Left lung (tissue), 10 donors: ENCODE measurements around the gene GALNT10. TPM values are rescaled to one million over a fixed set of nuclear protein-coding genes. Genes with fewer than 3 reads are reported as not detected.

Experiments used
- ATAC-seq: fragments of 200-7000 bp; cut with Tn5 transposase; one replicate; pipeline ENCODE4 v1.9.1; 2020; ENCODE audit warnings: moderate library complexity
- DNase-seq, 4 donors: peaks; one replicate each; pipeline ENCODE4 v3.0.0-alpha.2; 2013 to 2020
- H3K27ac ChIP-seq, 2 donors: fragments of 200-600 bp; sonication (generic) in 1 of 2; one replicate each; pipeline versions ENCODE4 v1.5.0 to v1.8.0; 2020 to 2021
- H3K27me3 ChIP-seq, 2 donors: fragments of 200-600 bp; sonication (generic) in 1 of 2; one replicate each; pipeline versions ENCODE4 v1.5.0 to v1.8.0; 2020 to 2021
- H3K36me3 ChIP-seq, 2 donors: fragments of 200-600 bp; sonication (generic) in 1 of 2; one replicate each; pipeline versions ENCODE4 v1.5.0 to v1.8.0; 2020 to 2021
- H3K4me1 ChIP-seq, 2 donors: fragments of 200-600 bp; one replicate each; pipeline ENCODE4 v1.8.0; 2021
- H3K4me3 ChIP-seq, 2 donors: fragments of 200-600 bp; sonication (generic) in 1 of 2; one replicate each; pipeline versions ENCODE4 v1.5.0 to v1.8.0; 2020 to 2021; ENCODE audit warnings: mild to moderate bottlenecking in 1 of 2
- H3K9me3 ChIP-seq, 2 donors: fragments of 200-600 bp; sonication (generic) in 1 of 2; one replicate each; pipeline versions ENCODE4 v1.5.0 to v1.8.0; 2020 to 2021
- CTCF ChIP-seq, 2 donors: fragments of 200-600 bp; sonication (generic) in 1 of 2; IDR thresholded peaks; one replicate each; pipeline versions ENCODE4 v1.5.0 to v1.8.0; 2021; ENCODE audit warnings: antibody characterized with exemption in 2 of 2
- intact Hi-C, 2 donors: fragments of 100-400 bp; cut with DNase I; formaldehyde crosslinking; loops; one replicate each; pipeline versions ENCODE4 v1.11.2 to v1.14.2; 2022
- polyA plus RNA-seq, 6 donors: library from polyadenylated mRNA; unstranded; fragments of 120-200 nt; gene quantifications; one replicate each; pipeline ENCODE4 v1.2.1, GENCODE V29; 2013; ENCODE audit not compliant: insufficient read length in 6 of 6
- total RNA-seq, 2 donors: library from RNA; stranded (reverse); fragmentation: NEBNext Ultra II Directional; extraction: Animal tissue kit (Norgen Biotek cat#: 25700); gene quantifications; one replicate each; pipeline ENCODE4 v1.2.1, GENCODE V29; 2021
- donor health status: DM: no; HTN: yes; CAD: no.
- donor health status: DM: no; HTN: no; CAD: no.

Gene GALNT10
- total and polyA plus RNA-seq, 8 donors, result 21.2 to 117 (median 25.7) TPM

- no peak overlapping the region for H3K27ac ChIP-seq
- intact Hi-C loops, result no loop called here
- no peak for TF ChIP-seq CTCF (IDR thresholded peaks at IDR 0.05)
- no peak overlapping the region for H3K4me3 ChIP-seq
- H3K36me3 ChIP-seq, result peaks cover 0 to 9% of the 10 kb centered on the region in 2 donors
- no peaks in the 10 kb centered on the region for H3K27me3 ChIP-seq
- H3K9me3 ChIP-seq, result no peaks in the 10 kb centered on the region
- ATAC-seq (no peak), DNase-seq (no peak)
- peaks cover 0 to 10% of the 10 kb centered on the region in 2 donors for H3K4me1 ChIP-seq
Measured at GRCh38 chr5:154207204-154207603, 16.7 kb downstream of the GALNT10 start.

- peaks cover 0 to 16% of the 10 kb centered on the region in 2 donors for H3K4me1 ChIP-seq
- TF ChIP-seq CTCF (IDR thresholded peaks at IDR 0.05), result no peak
- intact Hi-C loops, result no loop called here
- no peak for DNase-seq
- no peak for ATAC-seq
- no peaks in the 10 kb centered on the region for H3K9me3 ChIP-seq
- no peak overlapping the region for H3K4me3 ChIP-seq
- peaks cover 0 to 9% of the 10 kb centered on the region in 2 donors for H3K36me3 ChIP-seq
- H3K27me3 ChIP-seq, result no peaks in the 10 kb centered on the region
- H3K27ac ChIP-seq, result no peak overlapping the region
Measured at GRCh38 chr5:154209591-154210081, 19.1 kb downstream of the GALNT10 start.

- Histone ChIP-seq H3K36me3 (peaks cover 0 to 9% of the 10 kb centered on the region in 2 donors), H3K4me3 (no peak overlapping the region), H3K9me3 (no peaks in the 10 kb centered on the region), H3K4me1 (peaks cover 0 to 21% of the 10 kb centered on the region in 2 donors), H3K27ac (no peak overlapping the region), H3K27me3 (no peaks in the 10 kb centered on the region)
- ATAC-seq (no peak), DNase-seq (no peak)
- no peak for TF ChIP-seq CTCF (IDR thresholded peaks at IDR 0.05)
- intact Hi-C loops, result no loop called here
Measured at GRCh38 chr5:154210163-154210562, 19.6 kb downstream of the GALNT10 start.

GRCh38 chr5:154211641-154212390, 21.3 kb downstream of the GALNT10 start:
- H3K36me3 ChIP-seq, result peaks cover 0 to 9% of the 10 kb centered on the region in 2 donors
- no peaks in the 10 kb centered on the region for H3K27me3 ChIP-seq
- no peak overlapping the region for H3K27ac ChIP-seq
- intact Hi-C loops, result no loop called here
- peaks cover 0 to 20% of the 10 kb centered on the region in 2 donors for H3K4me1 ChIP-seq
- H3K4me3 ChIP-seq, result no peak overlapping the region
- ATAC-seq (no peak), DNase-seq (no peak)
- TF ChIP-seq CTCF (IDR thresholded peaks at IDR 0.05), result no peak
- H3K9me3 ChIP-seq, result no peaks in the 10 kb centered on the region

DNA sequence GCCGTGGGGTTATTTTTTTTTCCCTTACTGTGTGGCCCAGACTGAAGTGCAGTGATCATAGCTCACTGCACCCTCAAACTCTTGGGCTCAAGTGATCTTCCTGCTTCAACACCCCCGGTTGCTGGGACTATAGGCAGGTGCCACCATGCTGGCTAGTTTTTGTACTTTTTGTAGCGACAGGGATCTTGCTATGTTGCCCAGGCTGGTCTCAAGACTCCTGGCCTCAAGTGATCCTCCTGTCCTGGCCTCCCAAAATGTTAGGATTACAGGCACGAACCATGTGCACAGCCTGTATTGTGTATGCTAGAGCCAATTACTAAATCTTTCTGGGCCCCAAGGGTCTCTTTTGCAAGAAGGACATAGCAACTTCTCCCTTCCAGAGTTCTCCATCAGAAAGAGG, 23.1 kb downstream of the GALNT10 start:
- Histone ChIP-seq H3K4me3 (no peak overlapping the region), H3K27me3 (no peaks in the 10 kb centered on the region), H3K4me1 (peaks cover 0 to 20% of the 10 kb centered on the region in 2 donors), H3K9me3 (no peaks in the 10 kb centered on the region), H3K36me3 (peaks cover 0 to 14% of the 10 kb centered on the region in 2 donors), H3K27ac (no peak overlapping the region)
- no peak for TF ChIP-seq CTCF (IDR thresholded peaks at IDR 0.05)
- intact Hi-C loops, result no loop called here
- no peak for ATAC-seq
- no peak for DNase-seq
